Cerebellar nuclear complex (tissue), 1 donor: Measurements from ENCODE around the gene TMEM253.
A peak's percentile ranks its signal among the peaks of the same experiment; 100 is the strongest.

Experiments
- DNase-seq, 2 experiments: peaks; one replicate each; lab custom pipeline; 2025; lab: John Stamatoyannopoulos, UW

TMEM253 gene

DNA sequence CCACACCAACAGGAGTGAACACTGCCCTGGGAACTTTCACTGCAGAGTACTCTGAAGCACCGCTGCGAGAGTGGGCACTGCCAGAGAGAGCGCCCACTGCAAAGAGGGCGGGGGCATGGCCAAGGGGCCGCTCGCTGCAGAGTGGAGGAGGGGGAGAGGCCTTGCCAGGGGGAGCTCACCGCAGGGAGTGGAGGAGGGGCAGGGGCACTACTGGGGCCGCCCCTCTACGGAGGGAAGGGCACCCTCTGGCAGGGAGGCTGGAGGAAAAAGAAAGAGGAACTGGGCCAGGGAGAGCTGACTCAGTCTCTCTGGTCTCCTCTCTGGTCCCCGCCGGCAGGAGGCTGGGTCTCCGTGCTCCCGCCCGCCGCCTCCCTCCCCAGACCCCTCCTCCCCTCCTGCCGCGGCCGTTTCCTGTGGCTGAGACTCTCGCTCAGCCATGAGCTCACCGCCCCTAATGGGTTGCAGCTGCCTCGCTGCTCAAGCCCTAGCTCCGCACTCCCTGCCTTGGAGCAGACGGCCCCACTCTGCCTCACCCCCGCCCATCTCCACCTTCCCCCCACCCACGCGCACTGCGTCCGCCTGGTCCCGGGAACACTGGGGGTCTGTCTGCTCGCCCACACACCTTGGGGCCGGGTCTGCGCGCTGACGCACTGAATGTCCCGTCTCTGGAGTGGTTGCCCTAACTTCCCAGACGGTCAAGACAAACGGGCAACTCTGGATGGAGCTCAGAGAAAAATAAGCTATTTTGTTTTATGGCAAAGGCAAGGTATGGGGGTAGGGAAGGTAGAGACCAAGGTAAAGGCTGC lies 29.4 kb upstream of the TMEM253 start:
- no peak for DNase-seq

DNA sequence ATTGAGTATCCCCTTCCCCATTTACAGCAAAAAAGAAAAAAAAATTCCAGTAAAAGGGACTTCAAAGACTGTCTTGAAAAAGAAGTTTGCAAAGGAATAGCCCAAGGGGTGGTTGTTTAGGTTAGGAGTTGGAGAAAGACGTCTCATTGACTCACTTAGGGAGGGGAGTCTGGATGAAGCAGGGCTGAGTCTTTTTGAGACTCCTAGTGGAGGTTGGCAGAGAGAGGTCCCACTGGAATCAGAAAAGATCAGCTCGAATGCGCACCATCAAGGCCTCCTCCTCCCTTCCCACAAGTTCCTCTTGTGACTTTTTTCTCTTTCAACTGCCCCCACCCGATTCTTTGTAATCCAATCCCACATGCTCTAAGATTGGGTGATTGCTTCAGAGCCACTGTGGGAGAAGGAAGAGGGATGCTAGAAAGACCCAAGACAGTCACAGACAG lies 28.8 kb upstream of the TMEM253 start:
- no peak for DNase-seq

DNA sequence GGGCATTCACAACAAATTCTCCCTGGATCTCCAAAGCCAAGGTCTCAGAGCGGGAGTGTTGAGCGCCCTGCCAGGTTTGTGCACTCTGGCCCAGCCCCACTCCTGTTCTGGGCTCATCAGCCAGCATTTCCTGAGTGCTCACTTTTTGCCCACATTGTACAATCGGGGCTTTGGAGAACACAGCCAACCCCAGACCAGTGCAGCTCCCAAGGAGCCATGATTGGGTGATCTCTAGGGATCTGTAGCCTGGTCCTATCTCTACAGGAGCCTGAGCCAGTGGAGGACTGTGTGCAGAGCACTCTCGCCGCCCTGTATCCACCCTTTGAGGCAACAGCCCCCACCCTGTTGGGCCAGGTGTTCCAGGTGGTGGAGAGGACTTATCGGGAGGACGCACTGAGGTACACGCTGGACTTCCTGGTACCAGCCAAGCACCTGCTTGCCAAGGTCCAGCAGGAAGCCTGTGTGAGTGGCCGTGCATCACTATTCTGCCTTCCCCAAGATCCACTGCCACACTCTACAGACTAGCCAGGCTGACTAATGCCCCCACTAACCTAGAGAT lies 28.0 kb upstream of the TMEM253 start:
- DNase-seq, result no peak

DNA sequence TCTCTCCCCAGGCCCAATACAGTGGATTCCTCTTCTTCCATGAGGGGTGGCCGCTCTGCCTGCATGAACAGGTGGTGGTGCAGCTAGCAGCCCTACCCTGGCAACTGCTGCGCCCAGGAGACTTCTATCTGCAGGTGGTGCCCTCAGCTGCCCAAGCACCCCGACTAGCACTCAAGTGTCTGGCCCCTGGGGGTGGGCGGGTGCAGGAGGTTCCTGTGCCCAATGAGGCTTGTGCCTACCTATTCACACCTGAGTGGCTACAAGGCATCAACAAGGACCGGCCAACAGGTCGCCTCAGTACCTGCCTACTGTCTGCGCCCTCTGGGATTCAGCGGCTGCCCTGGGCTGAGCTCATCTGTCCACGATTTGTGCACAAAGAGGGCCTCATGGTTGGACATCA lies 26.9 kb upstream of the TMEM253 start:
- no peak for DNase-seq

DNA sequence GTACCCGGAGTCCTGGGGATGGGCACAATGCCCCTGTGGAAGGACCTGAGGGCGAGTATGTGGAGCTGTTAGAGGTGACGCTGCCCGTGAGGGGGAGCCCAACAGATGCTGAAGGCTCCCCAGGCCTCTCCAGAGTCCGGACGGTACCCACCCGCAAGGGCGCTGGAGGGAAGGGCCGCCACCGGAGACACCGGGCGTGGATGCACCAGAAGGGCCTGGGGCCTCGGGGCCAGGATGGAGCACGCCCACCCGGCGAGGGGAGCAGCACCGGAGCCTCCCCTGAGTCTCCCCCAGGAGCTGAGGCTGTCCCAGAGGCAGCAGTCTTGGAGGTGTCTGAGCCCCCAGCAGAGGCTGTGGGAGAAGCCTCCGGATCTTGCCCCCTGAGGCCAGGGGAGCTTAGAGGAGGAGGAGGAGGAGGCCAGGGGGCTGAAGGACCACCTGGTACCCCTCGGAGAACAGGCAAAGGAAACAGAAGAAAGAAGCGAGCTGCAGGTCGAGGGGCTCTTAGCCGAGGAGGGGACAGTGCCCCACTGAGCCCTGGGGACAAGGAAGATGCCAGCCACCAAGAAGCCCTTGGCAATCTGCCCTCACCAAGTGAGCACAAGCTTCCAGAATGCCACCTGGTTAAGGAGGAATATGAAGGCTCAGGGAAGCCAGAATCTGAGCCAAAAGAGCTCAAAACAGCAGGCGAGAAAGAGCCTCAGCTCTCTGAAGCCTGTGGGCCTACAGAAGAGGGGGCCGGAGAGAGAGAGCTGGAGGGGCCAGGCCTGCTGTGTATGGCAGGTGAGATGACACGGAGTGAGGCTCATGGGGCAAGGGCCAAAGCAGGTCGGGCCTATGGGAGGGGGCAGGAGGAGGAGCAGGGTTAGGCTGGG lies 26.2 kb upstream of the TMEM253 start:
- DNase-seq, result no peak

DNA sequence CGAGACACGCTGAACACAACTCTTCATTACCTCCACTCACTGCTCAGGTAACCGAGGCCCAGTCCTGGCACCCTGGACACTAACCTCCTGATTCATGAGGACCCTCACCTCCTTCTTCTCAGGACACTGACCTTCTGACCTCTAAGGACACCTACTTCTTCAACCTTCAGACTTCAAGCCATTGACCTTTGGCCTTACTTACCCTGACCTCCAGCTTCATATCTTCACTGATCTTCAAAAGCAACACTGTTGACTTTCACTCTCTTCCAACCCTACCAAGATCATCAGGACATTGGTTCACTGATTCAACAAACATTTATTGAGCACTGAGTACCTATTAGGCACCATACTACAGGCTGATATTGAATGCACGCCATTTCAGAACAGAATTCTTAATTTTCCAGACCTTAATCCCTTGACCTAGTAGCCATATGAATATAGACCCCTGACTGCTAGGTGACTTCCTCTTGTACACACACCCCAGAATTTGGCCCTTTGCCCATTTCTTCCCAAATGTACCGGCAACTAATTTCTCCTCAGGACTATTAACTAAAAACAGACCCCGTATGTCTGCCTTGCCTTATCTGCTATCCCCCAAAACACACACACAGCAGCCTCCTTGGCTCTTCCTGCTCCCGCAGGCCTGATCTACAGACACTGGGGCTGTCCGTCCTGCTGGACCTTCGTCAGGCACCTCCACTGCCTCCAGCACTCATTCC lies 25.0 kb upstream of the TMEM253 start:
- no peak for DNase-seq

DNA sequence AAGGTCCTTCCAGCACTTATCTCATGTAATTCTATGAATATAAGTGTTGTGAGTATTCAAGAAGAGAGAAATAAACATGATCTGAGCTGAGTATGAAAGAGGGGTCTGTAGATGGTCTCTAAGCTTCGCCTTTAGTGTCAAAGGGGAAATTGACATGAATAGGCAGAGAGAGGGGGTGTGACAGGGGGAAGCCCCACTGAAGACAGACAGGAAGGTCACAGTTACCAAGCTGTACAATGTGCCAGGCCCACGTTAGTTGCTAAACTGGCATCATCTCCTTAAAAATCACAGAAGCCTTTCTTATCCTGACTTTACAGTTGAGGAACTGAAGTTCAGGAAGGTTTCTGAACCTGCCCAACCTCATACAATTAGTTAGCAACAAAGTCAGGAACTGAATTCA lies 23.2 kb upstream of the TMEM253 start:
- no peak for DNase-seq

DNA sequence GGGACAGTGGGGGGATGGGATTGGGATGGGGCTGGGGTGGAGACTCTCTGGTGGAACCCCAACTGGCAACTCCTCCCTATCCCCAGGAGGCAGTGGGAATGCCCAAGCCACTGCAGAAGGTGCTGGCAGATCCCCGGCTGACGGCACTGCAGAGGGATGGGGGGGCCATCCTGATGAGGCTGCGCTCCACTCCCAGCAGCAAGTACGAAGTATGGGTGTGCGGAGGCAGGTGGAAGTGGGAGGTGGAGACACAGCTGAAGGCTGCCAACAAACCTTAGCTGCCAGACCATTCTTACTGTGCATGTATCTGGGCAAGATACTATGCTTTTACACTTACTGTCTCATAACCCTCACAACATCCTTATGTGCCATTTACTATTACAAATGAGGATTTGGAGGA lies 22.6 kb upstream of the TMEM253 start:
- DNase-seq, result no peak

DNA sequence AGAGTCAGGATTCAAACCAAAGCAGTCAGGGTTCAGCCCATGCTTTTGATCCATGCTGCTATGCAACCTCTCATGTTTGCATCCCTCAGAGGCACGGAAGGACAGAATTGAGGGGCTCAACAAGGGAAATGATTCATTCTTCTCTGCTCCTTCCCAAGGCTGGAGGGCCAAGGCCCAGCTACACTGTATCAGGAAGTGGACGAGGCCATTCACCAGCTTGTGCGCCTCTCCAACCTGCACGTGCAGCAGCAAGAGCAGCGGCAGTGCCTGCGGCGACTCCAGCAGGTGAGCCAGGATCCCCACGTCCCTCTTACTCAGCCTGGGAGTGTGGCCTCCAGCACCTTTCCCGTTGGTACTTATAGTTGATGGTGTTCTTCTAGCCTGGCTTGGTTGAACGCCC lies 22.1 kb upstream of the TMEM253 start:
- no peak for DNase-seq

DNA sequence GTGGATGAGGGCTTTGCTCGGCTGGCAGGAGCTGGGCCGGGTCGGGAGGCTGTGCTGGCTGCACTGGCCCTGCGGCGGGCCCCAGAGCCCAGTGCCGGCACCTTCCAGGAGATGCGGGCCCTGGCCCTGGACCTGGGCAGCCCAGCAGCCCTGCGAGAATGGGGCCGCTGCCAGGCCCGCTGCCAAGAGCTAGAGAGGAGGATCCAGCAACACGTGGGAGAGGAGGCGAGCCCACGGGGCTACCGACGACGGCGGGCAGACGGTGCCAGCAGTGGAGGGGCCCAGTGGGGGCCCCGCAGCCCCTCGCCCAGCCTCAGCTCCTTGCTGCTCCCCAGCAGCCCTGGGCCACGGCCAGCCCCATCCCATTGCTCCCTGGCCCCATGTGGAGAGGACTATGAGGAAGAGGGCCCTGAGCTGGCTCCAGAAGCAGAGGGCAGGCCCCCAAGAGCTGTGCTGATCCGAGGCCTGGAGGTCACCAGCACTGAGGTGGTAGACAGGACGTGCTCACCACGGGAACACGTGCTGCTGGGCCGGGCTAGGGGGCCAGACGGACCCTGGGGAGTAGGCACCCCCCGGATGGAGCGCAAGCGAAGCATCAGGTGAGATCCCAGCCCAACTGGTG lies 19.2 kb upstream of the TMEM253 start:
- no peak for DNase-seq

DNA sequence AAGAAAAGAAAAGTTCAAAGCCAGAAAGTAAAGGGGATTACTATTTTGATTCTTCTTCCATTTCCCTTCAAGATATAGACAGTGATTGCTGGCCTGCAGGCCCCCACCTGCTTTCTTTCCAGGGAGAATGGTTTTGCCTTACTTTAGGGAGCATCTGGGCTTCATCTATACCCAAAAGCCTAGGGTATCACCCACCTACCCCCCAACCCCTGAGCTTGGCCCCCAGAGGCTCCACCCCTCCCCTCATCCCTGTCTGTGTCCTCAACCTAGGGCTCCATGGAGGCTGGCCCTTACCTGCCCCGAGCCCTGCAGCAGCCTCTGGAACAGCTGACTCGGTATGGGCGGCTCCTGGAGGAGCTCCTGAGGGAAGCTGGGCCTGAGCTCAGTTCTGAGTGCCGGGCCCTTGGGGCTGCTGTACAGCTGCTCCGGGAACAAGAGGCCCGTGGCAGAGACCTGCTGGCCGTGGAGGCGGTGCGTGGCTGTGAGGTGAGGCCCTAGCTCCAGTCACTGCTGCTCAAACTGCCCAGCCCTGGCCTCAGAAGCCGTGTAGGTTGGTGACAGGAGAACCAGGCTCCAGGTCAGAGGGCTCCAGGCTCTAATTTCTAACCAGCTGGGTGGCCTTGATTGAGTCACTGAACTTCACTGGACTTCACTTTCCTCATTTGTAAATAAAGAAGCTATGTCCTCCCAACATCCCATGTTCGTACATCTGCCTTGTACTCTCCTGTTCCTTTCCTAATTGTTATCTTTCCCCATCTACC lies 17.1 kb upstream of the TMEM253 start:
- no peak for DNase-seq

DNA sequence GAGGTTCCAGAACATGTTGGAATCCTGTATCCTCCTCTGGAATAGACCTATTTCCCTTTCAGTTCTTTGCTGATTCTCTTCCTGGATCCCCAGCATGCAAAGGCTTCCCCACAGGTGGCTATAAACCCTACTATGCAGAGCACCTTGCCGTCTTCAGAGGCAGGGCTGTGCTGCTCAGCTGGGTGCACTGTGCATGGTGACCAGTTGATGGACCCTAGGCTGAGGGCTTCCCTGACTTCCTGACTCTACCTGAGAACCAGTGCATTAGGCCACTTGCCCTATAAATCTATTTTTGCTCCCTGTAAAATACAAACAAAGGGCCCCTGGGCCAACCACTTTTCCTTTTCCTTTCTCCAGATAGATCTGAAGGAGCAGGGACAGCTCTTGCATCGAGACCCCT lies 16.5 kb upstream of the TMEM253 start:
- no peak for DNase-seq

DNA sequence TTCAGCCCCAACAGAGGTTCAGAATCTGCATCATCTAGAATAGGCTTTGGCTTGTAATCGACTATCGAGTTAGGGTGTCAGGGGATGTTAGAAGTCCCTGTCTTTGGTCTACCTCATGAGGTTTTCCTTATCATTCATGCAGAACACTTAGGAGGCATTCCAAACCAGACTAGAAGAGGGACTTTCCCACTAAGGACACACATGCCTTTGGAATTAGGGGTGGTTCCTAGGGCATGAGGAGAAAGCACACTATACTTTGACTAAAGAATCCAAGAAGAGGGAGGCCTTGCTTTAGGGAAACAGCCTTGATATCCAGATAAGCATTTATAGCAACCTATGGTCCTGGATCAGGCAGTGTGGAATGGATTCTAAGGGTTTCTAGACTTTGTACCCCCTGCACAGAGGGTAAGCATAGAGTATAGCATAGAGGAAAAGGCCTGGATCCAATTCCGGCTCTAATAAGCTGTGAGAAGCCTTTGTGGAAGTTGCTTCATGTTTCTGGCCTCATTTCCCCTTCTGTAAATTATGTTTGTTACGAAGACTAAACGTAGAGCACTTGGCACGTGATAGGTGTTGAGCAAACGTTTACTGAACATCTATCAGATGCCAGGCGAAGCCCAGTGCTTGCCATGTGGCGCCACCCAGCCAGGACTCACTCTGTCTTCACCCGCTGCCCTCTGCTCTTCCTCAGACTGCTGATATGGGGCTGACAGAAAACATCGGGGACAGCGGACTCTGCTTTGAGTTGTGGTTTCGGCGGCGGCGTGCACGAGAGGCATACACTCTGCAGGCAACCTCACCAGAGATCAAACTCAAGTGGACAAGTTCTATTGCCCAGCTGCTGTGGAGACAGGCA lies 15.6 kb upstream of the TMEM253 start:
- no peak for DNase-seq

DNA sequence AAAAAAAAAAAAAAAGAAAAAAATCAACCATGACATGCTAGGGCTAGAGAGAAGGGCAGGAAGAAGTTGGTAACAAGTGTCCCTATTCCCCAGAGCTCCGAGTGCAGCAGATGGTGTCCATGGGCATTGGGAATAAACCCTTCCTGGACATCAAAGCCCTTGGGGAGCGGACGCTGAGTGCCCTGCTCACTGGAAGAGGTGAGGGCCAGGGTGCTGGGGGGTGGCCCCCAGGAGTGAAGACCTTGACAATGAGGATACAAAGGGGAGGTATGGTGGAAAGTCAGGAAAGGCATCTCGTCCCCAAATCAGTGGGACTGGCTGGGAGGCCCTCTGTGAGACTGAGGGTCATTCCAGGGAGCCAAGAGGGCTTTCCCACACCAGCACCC lies 14.0 kb upstream of the TMEM253 start:
- no peak for DNase-seq

DNA sequence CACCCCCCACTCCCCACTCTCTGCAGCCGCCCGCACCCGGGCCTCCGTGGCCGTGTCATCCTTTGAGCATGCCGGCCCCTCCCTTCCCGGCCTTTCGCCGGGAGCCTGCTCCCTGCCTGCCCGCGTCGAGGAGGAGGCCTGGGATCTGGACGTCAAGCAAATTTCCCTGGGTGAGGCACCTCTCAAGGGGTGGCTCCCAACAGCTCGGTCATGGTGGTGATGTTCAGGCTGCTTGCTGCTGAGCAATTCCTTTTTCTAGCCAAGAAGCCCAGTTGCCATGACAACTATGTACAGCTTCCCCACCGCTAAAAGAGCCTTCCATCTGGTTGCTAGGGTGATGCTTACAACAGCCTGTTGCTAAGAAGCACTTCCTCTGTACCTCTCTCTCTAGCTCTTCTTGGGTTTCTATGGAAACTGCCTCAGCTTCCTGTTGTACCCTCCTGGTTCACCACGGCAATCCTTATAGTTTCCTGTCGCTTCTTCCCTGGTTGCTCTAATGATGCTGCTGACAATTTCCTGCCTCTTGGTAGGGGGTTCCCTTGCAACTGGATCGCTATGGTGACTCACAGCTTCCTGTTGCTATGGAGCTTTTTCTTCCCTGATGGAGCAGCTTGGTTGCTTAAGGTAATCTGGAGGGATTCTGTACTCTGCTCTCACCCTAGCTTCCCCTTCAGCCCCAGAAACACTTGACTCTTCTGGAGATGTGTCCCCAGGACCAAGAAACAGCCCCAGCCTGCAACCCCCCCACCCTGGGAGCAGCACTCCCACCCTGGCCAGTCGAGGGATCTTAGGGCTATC lies 13.4 kb upstream of the TMEM253 start:
- peak; percentile 31 to 39 for DNase-seq

DNA sequence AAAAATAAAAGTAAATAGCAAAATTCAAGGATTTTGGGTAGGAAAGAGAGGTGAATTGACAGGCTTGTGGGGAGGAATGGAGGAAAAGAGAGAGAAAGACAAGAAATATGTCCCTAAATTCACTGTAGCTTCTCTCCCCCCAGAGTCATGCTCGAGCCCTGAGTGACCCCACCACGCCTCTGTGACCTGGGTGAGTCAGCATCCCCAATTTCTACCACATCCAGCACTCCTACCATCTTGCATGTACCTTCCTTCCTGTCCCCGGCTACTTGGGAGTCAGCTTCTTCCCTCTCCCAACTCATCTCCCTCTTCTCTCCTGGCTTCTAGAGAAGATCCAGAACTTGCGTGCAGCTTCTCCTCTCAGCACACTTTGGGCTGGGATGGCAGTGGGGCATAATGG lies 12.2 kb upstream of the TMEM253 start:
- no peak for DNase-seq

DNA sequence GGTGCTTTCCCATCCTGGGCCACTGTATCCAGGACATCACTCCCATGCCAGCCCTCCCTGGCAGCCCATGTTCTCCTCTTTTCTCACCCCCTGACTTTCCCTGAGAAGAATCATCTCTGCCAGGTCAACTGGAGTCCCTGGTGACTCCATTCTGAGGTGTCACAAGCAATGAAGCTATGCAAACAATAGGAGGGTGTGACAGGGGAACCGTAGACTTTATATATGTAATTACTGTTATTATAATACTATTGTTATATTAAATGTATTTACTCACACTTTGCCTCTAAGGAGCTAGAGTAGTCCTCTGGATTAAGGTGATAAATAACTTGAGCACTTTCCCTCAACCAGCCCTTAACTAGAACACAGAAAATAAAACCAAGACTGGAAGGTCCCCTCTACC lies 11.6 kb upstream of the TMEM253 start:
- no peak for DNase-seq

DNA sequence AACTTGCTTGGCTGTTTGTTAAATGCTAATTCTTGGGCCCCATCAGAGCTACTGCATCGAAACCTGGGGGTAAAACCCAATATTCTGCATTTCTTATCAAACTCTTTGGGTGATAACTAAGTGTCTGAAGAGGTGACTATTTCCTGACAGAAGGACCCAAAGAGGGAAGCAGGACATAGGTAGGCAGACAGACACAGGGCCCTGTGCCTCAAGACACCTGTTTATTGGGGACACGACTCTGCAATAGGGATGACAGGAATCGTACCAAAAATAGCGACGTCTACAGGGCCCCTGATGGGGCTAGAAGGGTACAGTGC lies 11.0 kb upstream of the TMEM253 start:
- no peak for DNase-seq

DNA sequence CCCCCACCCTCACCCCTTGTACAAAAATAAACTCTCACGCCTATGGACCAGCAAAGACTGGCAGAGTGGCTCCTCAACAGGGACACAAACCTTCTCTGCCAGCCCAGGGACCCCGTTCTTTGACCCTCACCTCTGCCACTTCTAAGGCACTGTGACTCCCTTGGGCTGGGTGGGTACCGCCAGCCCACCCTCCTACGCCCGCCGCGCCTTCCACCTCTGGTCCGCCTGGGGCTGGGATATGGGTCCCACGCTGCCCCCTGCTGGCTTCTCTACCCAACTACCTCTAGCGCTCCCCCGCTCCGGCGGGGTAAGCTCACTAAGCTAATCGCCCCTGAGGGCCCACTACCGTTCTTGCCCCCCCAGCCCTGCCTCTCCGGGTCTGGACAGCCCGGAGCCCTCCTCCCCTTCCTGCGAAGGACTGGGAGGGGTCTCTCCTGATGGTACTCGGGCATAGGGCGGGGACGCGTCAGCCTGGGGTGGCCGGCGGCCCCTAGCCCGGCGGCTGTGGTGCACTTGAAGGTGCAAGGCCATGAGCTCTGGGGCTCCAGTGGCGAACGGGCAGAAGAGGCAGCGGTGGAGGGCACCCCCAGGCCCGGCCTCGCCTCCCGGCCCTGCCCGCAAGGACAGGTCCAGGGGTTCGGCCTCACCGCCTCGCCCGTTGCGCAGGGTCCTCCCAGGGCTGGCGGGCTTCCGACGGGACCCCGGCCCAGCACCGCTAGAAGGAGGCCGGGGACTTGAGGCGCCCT lies 10.5 kb upstream of the TMEM253 start:
- no peak for DNase-seq
